LNCAP (cell line): Measurements from ENCODE around the gene SORCS3.

Experiments used
- CTCF ChIP-seq: fragments of 450-650 bp; IDR thresholded peaks from 2 replicates; pipeline ENCODE4 v1.5.1; 2017; ENCODE audit warnings: mild to moderate bottlenecking

Gene SORCS3

GRCh38 chr10:104957178-104957841 is 316.2 kb downstream of the SORCS3 start:
- TF ChIP-seq CTCF = no peak

GRCh38 chr10:104966563-104967297 is 325.6 kb downstream of the SORCS3 start:
- no peak for TF ChIP-seq CTCF

GRCh38 chr10:104980368-104980767 is 339.3 kb downstream of the SORCS3 start:
- TF ChIP-seq CTCF = no peak

- no peak for TF ChIP-seq CTCF
These were observed 340.9 kb downstream of the SORCS3 start for GRCh38 chr10:104981995-104982394.

GRCh38 chr10:104988686-104989085 is 347.6 kb downstream of the SORCS3 start:
- TF ChIP-seq CTCF = no peak

GRCh38 chr10:104989880-104990279 is 348.8 kb downstream of the SORCS3 start:
- no peak for TF ChIP-seq CTCF

GRCh38 chr10:104993085-104993484 is 352.0 kb downstream of the SORCS3 start:
- no peak for TF ChIP-seq CTCF
